Measurements from ENCODE around the gene MAP6D1.

The MAP6D1 gene

GRCh38 chr3:183868796-183869195 is 43.4 kb upstream of the MAP6D1 start:
- Histone ChIP-seq H3K9ac (no peak overlapping the region), H3K4me3 (IDR thresholded peaks at IDR 0.05; ENCODE audit: insufficient read depth, low read depth, low read length) (no peak overlapping the region), H3K4me2 (no peak overlapping the region), H4K20me1 (ENCODE audit: insufficient read depth) (peaks cover 7% of the 10 kb centered on the region; the same call in 1 of the 2 replicates), H3K27ac (no peak overlapping the region), H3K79me2 (ENCODE audit: insufficient read depth, low read depth) (peaks cover 32% of the 10 kb centered on the region; the same call in 1 of the 2 replicates), H3K4me1 (ENCODE audit: low read depth, poor library complexity, severe bottlenecking) (no peaks in the 10 kb centered on the region), H2AFZ (ENCODE audit: low read depth) (no peak overlapping the region), H3K27me3 (ENCODE audit: insufficient read depth, low read depth) (no peaks in the 10 kb centered on the region), H3K36me3 (ENCODE audit: insufficient read depth) (peaks cover 8% of the 10 kb centered on the region; the same call in 1 of the 2 replicates)
- TF ChIP-seq, protein P1, sequence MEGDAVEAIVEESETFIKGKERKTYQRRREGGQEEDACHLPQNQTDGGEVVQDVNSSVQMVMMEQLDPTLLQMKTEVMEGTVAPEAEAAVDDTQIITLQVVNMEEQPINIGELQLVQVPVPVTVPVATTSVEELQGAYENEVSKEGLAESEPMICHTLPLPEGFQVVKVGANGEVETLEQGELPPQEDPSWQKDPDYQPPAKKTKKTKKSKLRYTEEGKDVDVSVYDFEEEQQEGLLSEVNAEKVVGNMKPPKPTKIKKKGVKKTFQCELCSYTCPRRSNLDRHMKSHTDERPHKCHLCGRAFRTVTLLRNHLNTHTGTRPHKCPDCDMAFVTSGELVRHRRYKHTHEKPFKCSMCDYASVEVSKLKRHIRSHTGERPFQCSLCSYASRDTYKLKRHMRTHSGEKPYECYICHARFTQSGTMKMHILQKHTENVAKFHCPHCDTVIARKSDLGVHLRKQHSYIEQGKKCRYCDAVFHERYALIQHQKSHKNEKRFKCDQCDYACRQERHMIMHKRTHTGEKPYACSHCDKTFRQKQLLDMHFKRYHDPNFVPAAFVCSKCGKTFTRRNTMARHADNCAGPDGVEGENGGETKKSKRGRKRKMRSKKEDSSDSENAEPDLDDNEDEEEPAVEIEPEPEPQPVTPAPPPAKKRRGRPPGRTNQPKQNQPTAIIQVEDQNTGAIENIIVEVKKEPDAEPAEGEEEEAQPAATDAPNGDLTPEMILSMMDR (conservative IDR thresholded peaks at IDR 0.05; ENCODE audit: low read depth, low read length) = no peak

GRCh38 chr3:183862610-183863009 is 37.2 kb upstream of the MAP6D1 start:
- Histone ChIP-seq H3K4me3 (IDR thresholded peaks at IDR 0.05; ENCODE audit: insufficient read depth, low read depth, low read length) (no peak overlapping the region), H3K4me2 (no peak overlapping the region), H4K20me1 (ENCODE audit: insufficient read depth) (no peaks in the 10 kb centered on the region), H3K27me3 (ENCODE audit: insufficient read depth, low read depth) (no peaks in the 10 kb centered on the region), H3K36me3 (ENCODE audit: insufficient read depth) (peaks cover 8% of the 10 kb centered on the region; the same call in 1 of the 2 replicates), H3K9ac (no peak overlapping the region), H2AFZ (ENCODE audit: low read depth) (no peak overlapping the region), H3K79me2 (ENCODE audit: insufficient read depth, low read depth) (no peaks in the 10 kb centered on the region), H3K27ac (no peak overlapping the region), H3K4me1 (ENCODE audit: low read depth, poor library complexity, severe bottlenecking) (no peaks in the 10 kb centered on the region)
- TF ChIP-seq, protein P1 (conservative IDR thresholded peaks at IDR 0.05; ENCODE audit: low read depth, low read length) = no peak

DNA sequence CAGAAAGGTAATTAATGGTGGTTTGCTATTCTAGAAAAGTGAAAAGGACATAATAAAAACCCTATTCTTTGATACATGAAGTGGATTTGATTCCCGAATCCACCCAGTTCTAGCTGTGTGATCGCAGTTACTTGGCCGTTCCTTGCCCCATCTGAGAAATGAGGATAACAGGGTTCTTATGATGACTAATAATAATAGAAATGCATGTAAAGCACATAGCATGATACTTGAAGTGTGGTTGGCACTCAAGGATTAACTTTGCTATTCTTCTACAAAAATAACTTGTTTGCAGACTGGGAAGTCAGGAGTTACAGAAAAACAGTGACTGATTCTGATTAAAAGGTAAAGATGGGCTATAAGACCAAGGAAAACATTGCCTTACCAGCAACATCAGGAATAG is 32.5 kb upstream of the MAP6D1 start:
- H3K4me2 ChIP-seq = no peak overlapping the region
- no peaks in the 10 kb centered on the region for H3K79me2 ChIP-seq (ENCODE audit: insufficient read depth, low read depth)
- no peak overlapping the region for H3K27ac ChIP-seq
- H3K9ac ChIP-seq = no peak overlapping the region
- H3K27me3 ChIP-seq (ENCODE audit: insufficient read depth, low read depth) = no peaks in the 10 kb centered on the region
- TF ChIP-seq, protein P1 (conservative IDR thresholded peaks at IDR 0.05; ENCODE audit: low read depth, low read length) = no peak
- no peaks in the 10 kb centered on the region; the same call in 1 of the 2 replicates for H3K36me3 ChIP-seq (ENCODE audit: insufficient read depth)
- H4K20me1 ChIP-seq (ENCODE audit: insufficient read depth) = no peaks in the 10 kb centered on the region
- no peak overlapping the region for H3K4me3 ChIP-seq (IDR thresholded peaks at IDR 0.05; ENCODE audit: insufficient read depth, low read depth, low read length)
- H3K4me1 ChIP-seq (ENCODE audit: low read depth, poor library complexity, severe bottlenecking) = no peaks in the 10 kb centered on the region
- no peak overlapping the region for H2AFZ ChIP-seq (ENCODE audit: low read depth)

DNA sequence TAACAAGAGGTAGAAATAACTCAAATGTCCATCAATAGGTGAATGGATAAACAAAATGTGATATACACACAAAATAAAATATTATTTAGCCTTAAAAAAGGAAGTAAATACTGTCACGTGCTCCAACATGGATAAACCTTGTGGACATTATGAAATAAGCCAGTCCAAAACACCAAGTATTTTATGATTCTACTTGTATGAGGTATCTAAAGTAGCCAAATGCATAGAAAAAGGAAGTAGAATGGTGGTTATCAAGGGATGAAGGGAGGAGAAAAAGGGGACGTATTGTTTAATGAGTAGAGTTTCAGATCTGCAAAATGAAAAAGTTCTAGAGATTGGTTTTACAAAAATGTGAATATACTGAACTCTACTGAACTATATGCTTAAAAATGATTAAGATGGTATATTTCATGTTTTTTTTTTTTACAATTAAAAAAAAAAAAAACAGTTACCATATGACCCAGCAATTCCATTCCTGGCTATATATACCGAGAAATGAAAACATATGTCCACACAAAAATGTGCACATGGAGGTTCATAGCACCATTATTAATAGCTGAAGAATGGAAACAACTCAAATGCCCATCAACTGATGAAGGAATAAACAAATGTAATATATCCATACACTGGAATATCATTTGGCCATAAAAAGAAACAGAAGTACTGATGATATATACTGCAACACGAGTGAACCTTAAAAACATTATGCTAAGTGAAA is 29.1 kb upstream of the MAP6D1 start:
- Histone ChIP-seq H3K27ac (no peak overlapping the region), H3K36me3 (ENCODE audit: insufficient read depth) (no peaks in the 10 kb centered on the region), H3K4me2 (no peak overlapping the region), H3K4me3 (IDR thresholded peaks at IDR 0.05; ENCODE audit: insufficient read depth, low read depth, low read length) (no peak overlapping the region), H3K4me1 (ENCODE audit: low read depth, poor library complexity, severe bottlenecking) (no peaks in the 10 kb centered on the region), H4K20me1 (ENCODE audit: insufficient read depth) (no peaks in the 10 kb centered on the region), H2AFZ (ENCODE audit: low read depth) (no peak overlapping the region), H3K9ac (no peak overlapping the region), H3K27me3 (ENCODE audit: insufficient read depth, low read depth) (no peaks in the 10 kb centered on the region), H3K79me2 (ENCODE audit: insufficient read depth, low read depth) (no peaks in the 10 kb centered on the region; the same call in 1 of the 2 replicates)
- TF ChIP-seq, protein P1 (conservative IDR thresholded peaks at IDR 0.05; ENCODE audit: low read depth, low read length) = no peak
